Measurements from ENCODE around the gene SMCO2. TPM values are rescaled to one million over a fixed set of nuclear protein-coding genes. Genes with fewer than 3 reads are reported as not detected.

Gene SMCO2
- total and polyA plus RNA-seq, 9 of the 15 experiments (the other 6 are each of a cell fraction or from before 2014, with no cell fraction given), result not detected

DNA sequence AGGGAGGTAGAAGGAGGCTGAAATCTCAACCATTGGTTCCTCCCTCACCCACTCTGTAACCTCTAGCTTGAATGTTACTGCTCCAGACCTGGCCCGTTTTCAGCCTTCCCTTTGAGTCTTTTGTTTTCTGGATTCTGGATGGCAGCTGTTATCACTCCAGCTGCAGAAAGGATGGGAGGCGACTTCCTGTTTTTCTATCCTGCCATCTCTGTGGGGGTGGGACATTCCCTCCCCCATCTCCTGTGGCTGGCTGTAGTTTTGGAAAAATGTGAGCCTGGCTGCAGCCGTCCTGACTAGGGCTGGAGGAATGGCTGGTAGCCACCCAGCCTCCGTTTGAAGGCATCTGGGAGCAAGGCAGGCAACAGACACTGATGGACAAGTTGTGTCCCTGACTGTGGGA lies 74.5 kb downstream of the SMCO2 start (continued):
- TF ChIP-seq, protein P1, sequence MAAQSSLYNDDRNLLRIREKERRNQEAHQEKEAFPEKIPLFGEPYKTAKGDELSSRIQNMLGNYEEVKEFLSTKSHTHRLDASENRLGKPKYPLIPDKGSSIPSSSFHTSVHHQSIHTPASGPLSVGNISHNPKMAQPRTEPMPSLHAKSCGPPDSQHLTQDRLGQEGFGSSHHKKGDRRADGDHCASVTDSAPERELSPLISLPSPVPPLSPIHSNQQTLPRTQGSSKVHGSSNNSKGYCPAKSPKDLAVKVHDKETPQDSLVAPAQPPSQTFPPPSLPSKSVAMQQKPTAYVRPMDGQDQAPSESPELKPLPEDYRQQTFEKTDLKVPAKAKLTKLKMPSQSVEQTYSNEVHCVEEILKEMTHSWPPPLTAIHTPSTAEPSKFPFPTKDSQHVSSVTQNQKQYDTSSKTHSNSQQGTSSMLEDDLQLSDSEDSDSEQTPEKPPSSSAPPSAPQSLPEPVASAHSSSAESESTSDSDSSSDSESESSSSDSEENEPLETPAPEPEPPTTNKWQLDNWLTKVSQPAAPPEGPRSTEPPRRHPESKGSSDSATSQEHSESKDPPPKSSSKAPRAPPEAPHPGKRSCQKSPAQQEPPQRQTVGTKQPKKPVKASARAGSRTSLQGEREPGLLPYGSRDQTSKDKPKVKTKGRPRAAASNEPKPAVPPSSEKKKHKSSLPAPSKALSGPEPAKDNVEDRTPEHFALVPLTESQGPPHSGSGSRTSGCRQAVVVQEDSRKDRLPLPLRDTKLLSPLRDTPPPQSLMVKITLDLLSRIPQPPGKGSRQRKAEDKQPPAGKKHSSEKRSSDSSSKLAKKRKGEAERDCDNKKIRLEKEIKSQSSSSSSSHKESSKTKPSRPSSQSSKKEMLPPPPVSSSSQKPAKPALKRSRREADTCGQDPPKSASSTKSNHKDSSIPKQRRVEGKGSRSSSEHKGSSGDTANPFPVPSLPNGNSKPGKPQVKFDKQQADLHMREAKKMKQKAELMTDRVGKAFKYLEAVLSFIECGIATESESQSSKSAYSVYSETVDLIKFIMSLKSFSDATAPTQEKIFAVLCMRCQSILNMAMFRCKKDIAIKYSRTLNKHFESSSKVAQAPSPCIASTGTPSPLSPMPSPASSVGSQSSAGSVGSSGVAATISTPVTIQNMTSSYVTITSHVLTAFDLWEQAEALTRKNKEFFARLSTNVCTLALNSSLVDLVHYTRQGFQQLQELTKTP (IDR thresholded peaks at IDR 0.05; ENCODE audit: low read depth in 1 of 2, partially characterized antibody in 2 of 2), result no peak
- TF ChIP-seq ZNF586 (CRISPR knock-in tag; conservative IDR thresholded peaks at IDR 0.05) (no peak), CHD2 (IDR thresholded peaks at IDR 0.05; ENCODE audit: low read depth, low read length) (no peak), EGR1 (conservative IDR thresholded peaks at IDR 0.05) (peak; percentile 70), RBM39 (optimal IDR thresholded peaks at IDR 0.05; ENCODE audit: low read depth, low read length) (peak; percentile 61), SMARCA4 (IDR thresholded peaks at IDR 0.05) (no peak; the same call in 1 of the 2 replicates), BACH1 (tag; IDR thresholded peaks at IDR 0.05) (no peak), SNIP1 (IDR thresholded peaks at IDR 0.05; ENCODE audit: low read depth) (no peak), ZNF253 (CRISPR knock-in tag; conservative IDR thresholded peaks at IDR 0.05) (no peak), ZKSCAN8 (CRISPR knock-in tag; IDR thresholded peaks at IDR 0.05) (no peak), MAZ (CRISPR knock-in tag; conservative IDR thresholded peaks at IDR 0.05 in 1 of 2, IDR thresholded peaks at IDR 0.05 in 1 of 2) (no peak), ZNF311 (CRISPR knock-in tag; IDR thresholded peaks at IDR 0.05) (no peak), JUNB (CRISPR knock-in tag; conservative IDR thresholded peaks at IDR 0.05) (no peak), ZC3H8 (IDR thresholded peaks at IDR 0.05) (no peak)
- TF ChIP-seq, protein P2, sequence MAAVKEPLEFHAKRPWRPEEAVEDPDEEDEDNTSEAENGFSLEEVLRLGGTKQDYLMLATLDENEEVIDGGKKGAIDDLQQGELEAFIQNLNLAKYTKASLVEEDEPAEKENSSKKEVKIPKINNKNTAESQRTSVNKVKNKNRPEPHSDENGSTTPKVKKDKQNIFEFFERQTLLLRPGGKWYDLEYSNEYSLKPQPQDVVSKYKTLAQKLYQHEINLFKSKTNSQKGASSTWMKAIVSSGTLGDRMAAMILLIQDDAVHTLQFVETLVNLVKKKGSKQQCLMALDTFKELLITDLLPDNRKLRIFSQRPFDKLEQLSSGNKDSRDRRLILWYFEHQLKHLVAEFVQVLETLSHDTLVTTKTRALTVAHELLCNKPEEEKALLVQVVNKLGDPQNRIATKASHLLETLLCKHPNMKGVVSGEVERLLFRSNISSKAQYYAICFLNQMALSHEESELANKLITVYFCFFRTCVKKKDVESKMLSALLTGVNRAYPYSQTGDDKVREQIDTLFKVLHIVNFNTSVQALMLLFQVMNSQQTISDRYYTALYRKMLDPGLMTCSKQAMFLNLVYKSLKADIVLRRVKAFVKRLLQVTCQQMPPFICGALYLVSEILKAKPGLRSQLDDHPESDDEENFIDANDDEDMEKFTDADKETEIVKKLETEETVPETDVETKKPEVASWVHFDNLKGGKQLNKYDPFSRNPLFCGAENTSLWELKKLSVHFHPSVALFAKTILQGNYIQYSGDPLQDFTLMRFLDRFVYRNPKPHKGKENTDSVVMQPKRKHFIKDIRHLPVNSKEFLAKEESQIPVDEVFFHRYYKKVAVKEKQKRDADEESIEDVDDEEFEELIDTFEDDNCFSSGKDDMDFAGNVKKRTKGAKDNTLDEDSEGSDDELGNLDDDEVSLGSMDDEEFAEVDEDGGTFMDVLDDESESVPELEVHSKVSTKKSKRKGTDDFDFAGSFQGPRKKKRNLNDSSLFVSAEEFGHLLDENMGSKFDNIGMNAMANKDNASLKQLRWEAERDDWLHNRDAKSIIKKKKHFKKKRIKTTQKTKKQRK (IDR thresholded peaks at IDR 0.05; ENCODE audit: borderline replicate concordance, low read depth, low read length), result no peak
- TF ChIP-seq, protein P3, sequence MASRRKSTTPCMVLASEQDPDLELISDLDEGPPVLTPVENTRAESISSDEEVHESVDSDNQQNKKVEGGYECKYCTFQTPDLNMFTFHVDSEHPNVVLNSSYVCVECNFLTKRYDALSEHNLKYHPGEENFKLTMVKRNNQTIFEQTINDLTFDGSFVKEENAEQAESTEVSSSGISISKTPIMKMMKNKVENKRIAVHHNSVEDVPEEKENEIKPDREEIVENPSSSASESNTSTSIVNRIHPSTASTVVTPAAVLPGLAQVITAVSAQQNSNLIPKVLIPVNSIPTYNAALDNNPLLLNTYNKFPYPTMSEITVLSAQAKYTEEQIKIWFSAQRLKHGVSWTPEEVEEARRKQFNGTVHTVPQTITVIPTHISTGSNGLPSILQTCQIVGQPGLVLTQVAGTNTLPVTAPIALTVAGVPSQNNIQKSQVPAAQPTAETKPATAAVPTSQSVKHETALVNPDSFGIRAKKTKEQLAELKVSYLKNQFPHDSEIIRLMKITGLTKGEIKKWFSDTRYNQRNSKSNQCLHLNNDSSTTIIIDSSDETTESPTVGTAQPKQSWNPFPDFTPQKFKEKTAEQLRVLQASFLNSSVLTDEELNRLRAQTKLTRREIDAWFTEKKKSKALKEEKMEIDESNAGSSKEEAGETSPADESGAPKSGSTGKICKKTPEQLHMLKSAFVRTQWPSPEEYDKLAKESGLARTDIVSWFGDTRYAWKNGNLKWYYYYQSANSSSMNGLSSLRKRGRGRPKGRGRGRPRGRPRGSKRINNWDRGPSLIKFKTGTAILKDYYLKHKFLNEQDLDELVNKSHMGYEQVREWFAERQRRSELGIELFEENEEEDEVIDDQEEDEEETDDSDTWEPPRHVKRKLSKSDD (conservative IDR thresholded peaks at IDR 0.05; ENCODE audit: low read length), result no peak
- TF ChIP-seq, protein P4, sequence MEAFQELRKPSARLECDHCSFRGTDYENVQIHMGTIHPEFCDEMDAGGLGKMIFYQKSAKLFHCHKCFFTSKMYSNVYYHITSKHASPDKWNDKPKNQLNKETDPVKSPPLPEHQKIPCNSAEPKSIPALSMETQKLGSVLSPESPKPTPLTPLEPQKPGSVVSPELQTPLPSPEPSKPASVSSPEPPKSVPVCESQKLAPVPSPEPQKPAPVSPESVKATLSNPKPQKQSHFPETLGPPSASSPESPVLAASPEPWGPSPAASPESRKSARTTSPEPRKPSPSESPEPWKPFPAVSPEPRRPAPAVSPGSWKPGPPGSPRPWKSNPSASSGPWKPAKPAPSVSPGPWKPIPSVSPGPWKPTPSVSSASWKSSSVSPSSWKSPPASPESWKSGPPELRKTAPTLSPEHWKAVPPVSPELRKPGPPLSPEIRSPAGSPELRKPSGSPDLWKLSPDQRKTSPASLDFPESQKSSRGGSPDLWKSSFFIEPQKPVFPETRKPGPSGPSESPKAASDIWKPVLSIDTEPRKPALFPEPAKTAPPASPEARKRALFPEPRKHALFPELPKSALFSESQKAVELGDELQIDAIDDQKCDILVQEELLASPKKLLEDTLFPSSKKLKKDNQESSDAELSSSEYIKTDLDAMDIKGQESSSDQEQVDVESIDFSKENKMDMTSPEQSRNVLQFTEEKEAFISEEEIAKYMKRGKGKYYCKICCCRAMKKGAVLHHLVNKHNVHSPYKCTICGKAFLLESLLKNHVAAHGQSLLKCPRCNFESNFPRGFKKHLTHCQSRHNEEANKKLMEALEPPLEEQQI (IDR thresholded peaks at IDR 0.05), result no peak

Measured in K562 (cell line).